Naive thymus-derived CD8-positive, alpha-beta T cell (primary cell): ENCODE measurements around the gene OR11H7. TPM values are rescaled to one million over a fixed set of nuclear protein-coding genes. Genes with fewer than 3 reads are reported as not detected.
A peak's percentile ranks its signal among the peaks of the same experiment; 100 is the strongest.
"Not testable (repeated sequence)": the region's sequence is repeated elsewhere in the genome, so short reads cannot be mapped to it uniquely, and the experiment has no call there.

ENCODE experiments used
- ATAC-seq, 2 donors: fragments of 150-1000 bp; cut with Tn5 transposase in 1 of 2; sonication (Bioruptor Pico), chemical (Tn5 transposase) in 1 of 2; 1 replicate in 1 of 2; 2 replicates in 1 of 2; pipeline ENCODE4 v1.10.0; 2021; ENCODE audit warnings: mild to moderate bottlenecking in 2 of 2, moderate library complexity in 2 of 2
- POLR2A ChIA-PET: fragments of 350-600 bp; sonication (Branson Sonifier 250); formaldehyde crosslinking; loops from one replicate; lab custom pipeline; 2021; ENCODE audit warnings: antibody characterized with exemption; lab: Charles Lee
- DNase-seq, 10 donors: peaks; one replicate each; pipeline versions ENCODE4 v3.0.0 to v3.0.0-alpha.2; 2020 to 2022
- H3K27ac Mint-ChIP-seq, 10 donors: one replicate each; pipeline ENCODE4 v1.8.0; 2020 to 2022; ENCODE audit warnings: mild to moderate bottlenecking in 10 of 10, mixed read lengths in 10 of 10, moderate library complexity in 4 of 10, inconsistent platforms in 1 of 10
- H3K27me3 Mint-ChIP-seq, 5 donors: one replicate each; pipeline ENCODE4 v1.8.0; 2021 to 2022; ENCODE audit warnings: mixed read lengths in 5 of 5
- H3K36me3 Mint-ChIP-seq, 3 donors: one replicate each; pipeline ENCODE4 v1.8.0; 2020 to 2022; ENCODE audit warnings: mixed read lengths in 3 of 3, mild to moderate bottlenecking in 2 of 3, inconsistent platforms in 1 of 3
- H3K4me1 Mint-ChIP-seq, 4 donors: one replicate each; pipeline ENCODE4 v1.8.0; 2021 to 2022; ENCODE audit warnings: mixed read lengths in 4 of 4
- H3K4me3 Mint-ChIP-seq, 10 donors: one replicate each; pipeline ENCODE4 v1.8.0; 2020 to 2022; ENCODE audit warnings: mild to moderate bottlenecking in 10 of 10, mixed read lengths in 10 of 10, moderate library complexity in 6 of 10, inconsistent platforms in 1 of 10
- H3K9me3 Mint-ChIP-seq, 9 donors: one replicate each; pipeline ENCODE4 v1.8.0; 2020 to 2022; ENCODE audit warnings: mixed read lengths in 9 of 9, mild to moderate bottlenecking in 3 of 9, inconsistent platforms in 1 of 9, moderate library complexity in 1 of 9
- polyA plus RNA-seq, 3 donors: library from polyadenylated mRNA; unstranded; fragments of 300-500 nt; fragmentation: Illumina TruSeq; gene quantifications; one replicate each; pipeline ENCODE4 v1.2.3, GENCODE V29; 2021
- total RNA-seq, 8 experiments: library from RNA in 2 of 8; stranded (reverse) in 2 of 8; gene quantifications; one replicate each; pipeline ENCODE4 v1.2.3 and lab custom pipeline; 2021 to 2026

The OR11H7 gene
- total RNA-seq (not detected), polyA plus RNA-seq (not detected), total RNA-seq (lab: John Stamatoyannopoulos, UW) (0 reads per million in 6 experiments)

- no peak within 1 kb of the TSS for H3K4me3 Mint-ChIP-seq
- H3K36me3 Mint-ChIP-seq: peaks cover 0 to 11% (median 0%) of the 10 kb centered on the region in 3 donors
- H3K27me3 Mint-ChIP-seq: peaks cover 5 to 16% (median 11%) of the 10 kb centered on the region in 5 donors
- no peak within 1 kb of the TSS for H3K27ac Mint-ChIP-seq
- no peaks in the 10 kb centered on the region for H3K4me1 Mint-ChIP-seq
- no peak for DNase-seq
- peaks cover 0 to 46% (median 13%) of the 10 kb centered on the region in 9 donors for H3K9me3 Mint-ChIP-seq
- no peak for ATAC-seq
- POLR2A ChIA-PET: no interaction called here
Measured at GRCh38 chr14:20228681-20229080, at the start of gene OR11H7. TSS of gene OR11H7 (plus strand) at chr14:20228981.

- Mint-ChIP-seq H3K36me3 (no peaks in the 10 kb centered on the region), H3K4me1 (no peaks in the 10 kb centered on the region), H3K4me3 (no peak overlapping the region), H3K27me3 (peaks cover 2 to 16% (median 11%) of the 10 kb centered on the region in 5 donors), H3K27ac (no peak overlapping the region), H3K9me3 (peaks cover 0 to 2% (median 0%) of the 10 kb centered on the region in 9 donors)
- POLR2A ChIA-PET: no interaction called here
- ATAC-seq: no peak
- DNase-seq: no peak
Measured at GRCh38 chr14:20179218-20179617, 49.6 kb upstream of the OR11H7 start.

- no peak for DNase-seq
- no peaks in the 10 kb centered on the region for H3K36me3 Mint-ChIP-seq
- no peaks in the 10 kb centered on the region for H3K4me1 Mint-ChIP-seq
- POLR2A ChIA-PET: no interaction called here
- peaks cover 0 to 2% (median 0%) of the 10 kb centered on the region in 9 donors for H3K9me3 Mint-ChIP-seq
- no peak overlapping the region for H3K27ac Mint-ChIP-seq
- ATAC-seq: no peak
- H3K4me3 Mint-ChIP-seq: no peak overlapping the region
- peaks cover 2 to 16% (median 12%) of the 10 kb centered on the region in 5 donors for H3K27me3 Mint-ChIP-seq
Measured at GRCh38 chr14:20179880-20180279, 48.9 kb upstream of the OR11H7 start.

DNA sequence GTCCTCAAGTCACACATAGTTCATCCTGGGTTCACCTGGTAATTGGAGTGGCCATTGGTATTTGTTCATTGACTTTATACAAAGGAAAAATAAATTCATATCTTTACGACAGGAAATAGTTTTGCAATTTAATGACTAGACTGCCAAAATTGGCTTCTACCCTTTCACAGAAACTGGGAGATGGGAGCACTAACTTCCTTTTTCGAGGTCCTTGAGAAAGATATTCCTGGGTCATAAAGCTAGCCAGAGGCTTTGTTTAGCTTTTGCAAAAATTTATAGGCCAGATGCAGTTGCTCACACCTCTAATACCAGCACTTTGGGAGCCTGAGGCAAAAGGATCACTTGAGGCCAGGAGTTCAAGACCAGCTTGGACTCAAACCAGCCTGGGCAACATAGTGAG, 48.3 kb upstream of the OR11H7 start:
- Mint-ChIP-seq H3K27me3 (peaks cover 2 to 16% (median 12%) of the 10 kb centered on the region in 5 donors), H3K36me3 (no peaks in the 10 kb centered on the region), H3K4me3 (no peak overlapping the region), H3K9me3 (peaks cover 0 to 2% (median 0%) of the 10 kb centered on the region in 9 donors), H3K4me1 (no peaks in the 10 kb centered on the region), H3K27ac (no peak overlapping the region)
- DNase-seq (no peak), ATAC-seq (no peak)
- POLR2A ChIA-PET: no interaction called here

DNA sequence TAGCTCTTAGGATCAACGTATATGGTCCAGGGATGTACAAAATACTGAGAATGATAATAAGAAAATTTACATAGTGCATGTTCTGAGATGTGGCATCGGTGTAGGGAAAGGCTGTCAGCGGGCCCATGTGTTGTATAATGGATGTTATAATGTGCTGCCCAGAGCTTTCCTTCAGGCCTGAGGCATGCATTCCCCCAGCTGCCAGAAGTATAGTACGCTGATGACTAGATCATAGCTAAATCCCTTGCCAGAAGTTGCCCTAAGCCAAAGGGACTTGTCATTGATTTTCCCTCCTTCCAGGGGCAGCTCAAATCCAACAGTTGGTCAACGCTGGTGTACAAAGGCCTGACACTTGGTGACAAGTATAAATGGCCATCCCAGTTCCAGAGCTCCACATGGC, 44.6 kb upstream of the OR11H7 start:
- Mint-ChIP-seq H3K4me3 (no peak overlapping the region), H3K27me3 (peaks cover 3 to 41% (median 13%) of the 10 kb centered on the region in 5 donors), H3K9me3 (no peaks in the 10 kb centered on the region), H3K27ac (no peak overlapping the region), H3K4me1 (no peaks in the 10 kb centered on the region), H3K36me3 (no peaks in the 10 kb centered on the region)
- ATAC-seq: no peak
- DNase-seq: no peak
- POLR2A ChIA-PET: no interaction called here

- POLR2A ChIA-PET: no interaction called here
- Mint-ChIP-seq H3K4me3 (no peak within 1 kb of the TSS), H3K27ac (no peak within 1 kb of the TSS), H3K36me3 (no peaks in the 10 kb centered on the region), H3K27me3 (peaks cover 2 to 40% (median 7%) of the 10 kb centered on the region in 5 donors), H3K4me1 (peaks cover 0 to 6% (median 0%) of the 10 kb centered on the region in 4 donors), H3K9me3 (no peaks in the 10 kb centered on the region)
- ATAC-seq (no peak), DNase-seq (no peak)
Measured at GRCh38 chr14:20190596-20190995, 38.2 kb upstream of the OR11H7 start, which contains the start of gene OR11G2. TSS of gene OR11G2 (plus strand) at chr14:20190896. CDS start at chr14:20197438, 6,542 bp downstream.

- POLR2A ChIA-PET: no interaction called here
- H3K27ac Mint-ChIP-seq: no peak overlapping the region
- H3K36me3 Mint-ChIP-seq: no peaks in the 10 kb centered on the region
- H3K27me3 Mint-ChIP-seq: peaks cover 2 to 32% (median 8%) of the 10 kb centered on the region in 5 donors
- no peaks in the 10 kb centered on the region for H3K9me3 Mint-ChIP-seq
- H3K4me1 Mint-ChIP-seq: peaks cover 0 to 6% (median 0%) of the 10 kb centered on the region in 4 donors
- DNase-seq: no peak
- no peak overlapping the region for H3K4me3 Mint-ChIP-seq
- ATAC-seq: no peak
Measured at GRCh38 chr14:20191396-20191795, 37.4 kb upstream of the OR11H7 start.

GRCh38 chr14:20194101-20194500, 34.7 kb upstream of the OR11H7 start:
- DNase-seq: no peak
- H3K27me3 Mint-ChIP-seq: peaks cover 2 to 25% (median 17%) of the 10 kb centered on the region in 5 donors
- H3K4me3 Mint-ChIP-seq: no peak overlapping the region
- ATAC-seq: no peak
- no peaks in the 10 kb centered on the region for H3K36me3 Mint-ChIP-seq
- H3K9me3 Mint-ChIP-seq: no peaks in the 10 kb centered on the region
- POLR2A ChIA-PET: no interaction called here
- H3K4me1 Mint-ChIP-seq: peaks cover 0 to 6% (median 0%) of the 10 kb centered on the region in 4 donors
- H3K27ac Mint-ChIP-seq: peak overlapping the region in 1 of 10 donors; percentile 13

DNA sequence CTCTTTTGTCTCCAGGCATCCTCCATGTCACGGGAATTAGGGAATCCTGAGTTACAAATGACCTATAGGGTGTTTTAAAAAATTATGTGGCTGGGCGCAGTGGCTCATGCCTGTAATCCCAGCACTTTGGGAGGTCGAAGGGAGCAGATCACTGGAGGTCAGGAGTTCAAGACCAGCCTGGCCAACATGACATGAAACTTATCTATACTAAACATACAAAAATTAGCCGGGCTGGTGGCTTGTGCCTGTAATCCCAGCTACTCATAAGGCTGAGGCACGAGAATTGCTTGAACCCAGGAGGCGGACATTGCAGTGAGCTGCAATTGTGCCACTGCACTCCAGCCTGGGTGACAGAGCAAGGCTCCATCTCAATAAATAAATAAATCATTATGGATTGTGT, 33.6 kb upstream of the OR11H7 start:
- H3K36me3 Mint-ChIP-seq, POLR2A ChIA-PET, H3K4me3 Mint-ChIP-seq, DNase-seq, H3K27ac Mint-ChIP-seq, ATAC-seq, H3K9me3 Mint-ChIP-seq, H3K4me1 Mint-ChIP-seq: not testable (repeated sequence)
- H3K27me3 Mint-ChIP-seq: peaks cover 6 to 33% (median 21%) of the 10 kb centered on the region in 5 donors

- DNase-seq: no peak
- Mint-ChIP-seq H3K27ac (no peak overlapping the region), H3K4me3 (no peak overlapping the region)
Measured at GRCh38 chr14:20195911-20196310, 32.9 kb upstream of the OR11H7 start.

GRCh38 chr14:20197459-20197858, 31.3 kb upstream of the OR11H7 start:
- Mint-ChIP-seq H3K4me1 (peaks cover 0 to 3% (median 0%) of the 10 kb centered on the region in 4 donors), H3K4me3 (no peak overlapping the region), H3K27ac (no peak overlapping the region), H3K9me3 (no peaks in the 10 kb centered on the region), H3K36me3 (no peaks in the 10 kb centered on the region), H3K27me3 (peaks cover 9 to 33% (median 21%) of the 10 kb centered on the region in 5 donors)
- no peak for DNase-seq
- no peak for ATAC-seq
- POLR2A ChIA-PET: no interaction called here

More at GRCh38 chr14:20195911-20196310, 32.9 kb upstream of the OR11H7 start:
- POLR2A ChIA-PET: no interaction called here
- Mint-ChIP-seq H3K36me3 (no peaks in the 10 kb centered on the region), H3K9me3 (no peaks in the 10 kb centered on the region), H3K27me3 (peaks cover 6 to 33% (median 21%) of the 10 kb centered on the region in 5 donors), H3K4me1 (peaks cover 0 to 3% (median 0%) of the 10 kb centered on the region in 4 donors)
- no peak for ATAC-seq

DNA sequence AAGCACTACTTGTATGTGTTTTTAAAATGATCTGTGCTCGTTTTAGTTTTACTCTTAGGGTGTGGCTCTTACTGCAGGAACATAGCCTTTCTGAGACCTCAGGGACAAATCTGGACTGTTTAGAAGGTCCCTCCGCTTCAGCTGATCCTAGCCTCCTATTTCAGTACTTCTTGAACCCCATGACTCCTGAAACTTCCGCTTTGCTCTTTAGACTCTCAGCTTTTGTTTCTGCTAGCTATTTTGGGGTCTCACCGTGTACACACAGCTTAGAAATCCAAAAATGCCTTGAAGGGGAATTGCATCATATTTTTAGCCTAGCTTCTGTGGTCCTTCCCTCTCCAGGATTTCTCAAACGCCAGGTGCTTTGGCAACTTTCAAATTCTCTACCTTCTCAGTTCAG, 29.8 kb upstream of the OR11H7 start:
- H3K27me3 Mint-ChIP-seq: peaks cover 11 to 27% (median 20%) of the 10 kb centered on the region in 5 donors
- no peaks in the 10 kb centered on the region for H3K36me3 Mint-ChIP-seq
- H3K27ac Mint-ChIP-seq: no peak overlapping the region
- no peak overlapping the region for H3K4me3 Mint-ChIP-seq
- ATAC-seq: no peak
- H3K9me3 Mint-ChIP-seq: no peaks in the 10 kb centered on the region
- H3K4me1 Mint-ChIP-seq: peaks cover 0 to 4% (median 0%) of the 10 kb centered on the region in 4 donors
- no peak for DNase-seq
- POLR2A ChIA-PET: no interaction called here

- POLR2A ChIA-PET: no interaction called here
- Mint-ChIP-seq H3K9me3 (peaks cover 0 to 4% (median 0%) of the 10 kb centered on the region in 9 donors), H3K27ac (no peak overlapping the region)
Measured at GRCh38 chr14:20204721-20205120, 24.1 kb upstream of the OR11H7 start.

GRCh38 chr14:20209595-20209994, 19.2 kb upstream of the OR11H7 start:
- ATAC-seq (no peak), DNase-seq (no peak)
- Mint-ChIP-seq H3K36me3 (peaks cover 0 to 6% (median 0%) of the 10 kb centered on the region in 3 donors), H3K27ac (no peak overlapping the region), H3K4me1 (peaks cover 0 to 2% (median 0%) of the 10 kb centered on the region in 4 donors), H3K9me3 (peaks cover 0 to 6% (median 0%) of the 10 kb centered on the region in 9 donors), H3K27me3 (peaks cover 0 to 21% (median 7%) of the 10 kb centered on the region in 5 donors), H3K4me3 (no peak overlapping the region)
- POLR2A ChIA-PET: no interaction called here

More at GRCh38 chr14:20204721-20205120, 24.1 kb upstream of the OR11H7 start:
- H3K4me1 Mint-ChIP-seq: peaks cover 0 to 1% (median 0%) of the 10 kb centered on the region in 4 donors
- H3K36me3 Mint-ChIP-seq: peaks cover 0 to 6% (median 0%) of the 10 kb centered on the region in 3 donors
- H3K27me3 Mint-ChIP-seq: peaks cover 3 to 18% (median 5%) of the 10 kb centered on the region in 5 donors
- H3K4me3 Mint-ChIP-seq: no peak overlapping the region
- no peak for ATAC-seq
- DNase-seq: no peak
